EH (cell line): Measurements from ENCODE around the gene IL18RAP.

ENCODE experiments used
- DNase-seq: peaks from one replicate; pipeline ENCODE4 v3.0.0-alpha.2; 2015; ENCODE audit warnings: low read depth

IL18RAP gene

GRCh38 chr2:102498414-102498813, 75.5 kb downstream of the IL18RAP start:
- DNase-seq: no peak

GRCh38 chr2:102499558-102499957, 76.6 kb downstream of the IL18RAP start:
- no peak for DNase-seq
